RWPE1 (cell line): ENCODE data around the gene VPS13D.
A peak's percentile ranks its signal among the peaks of the same experiment; 100 is the strongest.

Experiments used
- CTCF ChIA-PET: fragments of 350-600 bp; sonication (Branson Sonifier 250); formaldehyde crosslinking; extraction: SDS; loops from one replicate; lab custom pipeline; 2021; lab: Yijun Ruan, JAX
- POLR2A ChIA-PET: fragments of 400-600 bp; formaldehyde crosslinking; extraction: SDS; loops from one replicate; lab custom pipeline; 2020; ENCODE audit warnings: antibody characterized with exemption; ENCODE audit not compliant: low non-redundant PET; lab: Yijun Ruan, JAX
- DNase-seq: peaks from one replicate; pipeline ENCODE4 v3.0.0; 2012; ENCODE audit warnings: low spot score
- H3K27ac ChIP-seq: fragments of 450-650 bp; 2 replicates; pipeline ENCODE4 v1.5.1; 2017
- TF ChIP-seq, protein P1 (sequence below): fragments of 450-650 bp; conservative IDR thresholded peaks from 2 replicates; pipeline ENCODE4 v1.5.1; 2017; ENCODE audit warnings: low read depth, mild to moderate bottlenecking

Gene VPS13D

DNA sequence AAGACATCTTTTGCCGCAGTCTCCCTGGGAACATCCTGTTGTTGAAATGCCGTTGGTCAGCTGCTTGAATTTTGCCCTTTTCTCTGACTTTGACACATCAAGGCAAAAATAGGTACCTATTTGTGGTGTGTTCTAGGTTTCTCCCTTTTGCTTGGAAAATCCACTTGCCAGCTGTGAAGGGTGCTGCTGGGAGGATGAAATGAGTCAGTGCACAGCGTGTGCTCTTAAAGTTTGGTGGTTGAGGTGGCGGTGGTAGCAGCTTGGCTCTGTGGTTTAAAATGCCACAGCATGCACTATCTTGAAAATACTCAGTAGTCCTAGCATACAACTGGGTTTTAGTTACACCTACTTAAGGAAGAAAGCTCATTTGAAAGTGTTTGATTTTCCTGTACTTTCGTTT, 204.3 kb downstream of the VPS13D start:
- TF ChIP-seq, protein P1, sequence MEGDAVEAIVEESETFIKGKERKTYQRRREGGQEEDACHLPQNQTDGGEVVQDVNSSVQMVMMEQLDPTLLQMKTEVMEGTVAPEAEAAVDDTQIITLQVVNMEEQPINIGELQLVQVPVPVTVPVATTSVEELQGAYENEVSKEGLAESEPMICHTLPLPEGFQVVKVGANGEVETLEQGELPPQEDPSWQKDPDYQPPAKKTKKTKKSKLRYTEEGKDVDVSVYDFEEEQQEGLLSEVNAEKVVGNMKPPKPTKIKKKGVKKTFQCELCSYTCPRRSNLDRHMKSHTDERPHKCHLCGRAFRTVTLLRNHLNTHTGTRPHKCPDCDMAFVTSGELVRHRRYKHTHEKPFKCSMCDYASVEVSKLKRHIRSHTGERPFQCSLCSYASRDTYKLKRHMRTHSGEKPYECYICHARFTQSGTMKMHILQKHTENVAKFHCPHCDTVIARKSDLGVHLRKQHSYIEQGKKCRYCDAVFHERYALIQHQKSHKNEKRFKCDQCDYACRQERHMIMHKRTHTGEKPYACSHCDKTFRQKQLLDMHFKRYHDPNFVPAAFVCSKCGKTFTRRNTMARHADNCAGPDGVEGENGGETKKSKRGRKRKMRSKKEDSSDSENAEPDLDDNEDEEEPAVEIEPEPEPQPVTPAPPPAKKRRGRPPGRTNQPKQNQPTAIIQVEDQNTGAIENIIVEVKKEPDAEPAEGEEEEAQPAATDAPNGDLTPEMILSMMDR, result no peak
- ChIA-PET POLR2A (no interaction called here), CTCF (no interaction called here)
- peak; percentile 25 for DNase-seq
- H3K27ac ChIP-seq, result peak overlapping the region; percentile 36; the same call in 1 of the 2 replicates

DNA sequence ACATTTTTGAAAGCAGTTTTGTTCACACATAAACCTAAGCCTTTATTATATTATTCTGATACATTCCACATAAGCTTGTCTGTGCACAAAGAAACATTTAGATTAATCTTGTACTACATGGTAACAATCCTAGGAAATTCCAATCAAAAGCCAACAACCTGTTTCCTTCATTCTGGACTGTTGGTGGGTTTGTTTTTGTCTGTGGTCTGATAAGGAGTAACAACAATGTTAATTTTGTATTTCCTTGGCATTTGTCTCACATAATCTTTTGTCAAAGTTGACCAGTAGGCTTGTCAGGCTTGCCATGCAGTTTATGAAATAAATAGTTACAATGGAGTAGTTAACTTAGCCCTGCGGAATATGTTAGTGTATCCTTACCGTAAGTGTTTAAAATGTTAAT, 204.9 kb downstream of the VPS13D start:
- H3K27ac ChIP-seq, result no peak overlapping the region
- POLR2A ChIA-PET, result no interaction called here
- CTCF ChIA-PET, result interaction anchor here (0.6 to 0.7 kb wide), 2 partner anchors 40 to 1221 kb away, joined by 3 read pairs; no protein-coding TSS in a partner anchor

DNA sequence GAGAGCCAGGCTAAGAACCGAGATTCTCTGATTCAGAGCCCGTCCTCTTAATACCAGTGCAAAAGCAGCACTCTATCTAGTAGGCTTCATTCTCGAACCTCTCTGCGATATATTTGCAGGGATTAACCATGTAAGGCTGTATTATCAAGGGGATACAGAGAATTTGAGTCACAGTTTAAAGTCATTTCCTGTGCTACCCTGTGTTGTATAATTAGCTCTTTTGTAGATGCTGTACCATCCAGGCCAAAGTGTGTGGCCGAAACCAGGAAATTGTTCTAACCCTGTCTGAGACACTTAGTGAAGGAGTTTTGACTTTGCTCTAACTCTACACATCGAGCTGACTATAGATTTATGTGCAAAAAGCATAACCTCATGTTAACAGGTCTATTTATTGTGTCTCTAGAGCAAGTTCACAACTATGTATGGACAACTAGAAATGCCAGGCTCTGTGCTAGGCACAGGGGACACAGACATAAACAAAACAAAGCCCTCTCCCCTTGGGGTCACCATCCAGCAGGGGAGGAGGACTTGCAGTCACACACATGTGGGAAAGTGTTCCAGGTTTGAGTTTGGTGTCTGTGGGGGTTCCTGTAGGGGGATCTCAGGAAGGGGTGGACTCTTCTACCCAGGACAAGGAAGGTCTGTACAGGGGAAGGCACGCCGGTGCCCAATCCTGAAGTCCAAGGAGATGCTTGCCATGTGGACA, 206.0 kb downstream of the VPS13D start:
- TF ChIP-seq, protein P1, result no peak
- H3K27ac ChIP-seq, result peak overlapping the region; percentile 78; the same call in 1 of the 2 replicates
- ChIA-PET POLR2A (no interaction called here), CTCF (interaction anchor here (0.6 kb wide), 2 partner anchors 164 to 787 kb away, joined by 3 read pairs; no protein-coding TSS in a partner anchor)
- no peak for DNase-seq

More for the DNA sequence above, 204.9 kb downstream of the VPS13D start:
- TF ChIP-seq, protein P1, result no peak
- DNase-seq, result no peak

DNA sequence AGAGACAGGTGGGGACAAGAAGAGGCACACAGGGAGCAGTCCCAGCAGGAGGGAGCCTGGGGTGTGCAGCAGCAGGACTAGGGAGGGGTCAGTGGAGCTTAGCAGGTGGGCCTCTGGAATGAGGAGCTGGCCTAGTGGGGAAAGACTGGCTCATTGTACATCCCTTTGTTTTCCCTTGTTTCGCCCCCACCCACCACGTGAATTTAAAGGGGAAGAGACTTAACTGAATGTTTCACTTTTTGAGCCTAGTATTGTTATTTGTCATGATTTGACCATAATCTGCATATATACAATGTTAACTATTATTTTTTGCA, 206.5 kb downstream of the VPS13D start:
- H3K27ac ChIP-seq, result peak overlapping the region; percentile 78
- TF ChIP-seq, protein P1, result no peak
- no peak for DNase-seq
- CTCF ChIA-PET, result no interaction called here
- POLR2A ChIA-PET, result no interaction called here

DNA sequence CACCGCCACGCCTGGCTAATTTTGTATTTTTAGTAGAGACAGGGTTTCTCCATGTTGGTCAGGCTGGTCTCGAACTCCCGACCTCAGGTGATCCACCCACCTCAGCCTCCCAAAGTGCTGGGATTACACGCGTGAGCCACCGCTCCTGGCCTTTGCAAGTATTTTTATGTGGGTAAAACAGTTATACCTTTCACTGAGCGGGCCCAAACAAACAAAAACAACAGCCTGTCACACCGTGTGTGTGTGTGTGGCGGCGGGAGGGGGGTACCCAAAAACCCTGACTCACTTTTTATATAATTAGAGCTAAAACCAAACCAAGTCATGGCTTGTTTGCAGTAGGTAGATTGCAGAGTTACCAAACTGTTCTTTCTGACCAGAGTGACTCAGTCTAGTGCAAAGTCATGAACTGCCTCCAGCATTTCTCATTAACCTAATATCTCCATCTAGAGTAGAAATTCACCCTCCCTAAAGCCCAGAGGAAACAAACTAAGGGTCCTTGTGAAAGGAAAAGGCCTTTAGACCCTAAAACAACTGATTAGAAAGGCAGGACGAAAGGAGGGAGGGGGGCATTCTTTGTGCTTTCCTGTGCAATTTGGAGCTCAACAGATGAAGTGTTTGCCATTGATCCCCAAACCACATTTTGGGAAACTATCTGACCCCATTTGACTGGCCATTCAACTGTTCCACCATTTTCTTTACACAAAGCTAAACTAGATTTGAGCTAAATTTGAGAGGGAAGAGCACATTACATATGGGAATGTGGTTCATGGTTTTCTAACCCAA, 207.2 kb downstream of the VPS13D start:
- DNase-seq, result peak; percentile 86
- TF ChIP-seq, protein P1, result no peak
- H3K27ac ChIP-seq, result peak overlapping the region; percentile 78
- ChIA-PET POLR2A (interaction anchor here (0.7 kb wide), 1 partner anchor 1788 kb away, joined by 3 read pairs; no protein-coding TSS in a partner anchor), CTCF (no interaction called here)

DNA sequence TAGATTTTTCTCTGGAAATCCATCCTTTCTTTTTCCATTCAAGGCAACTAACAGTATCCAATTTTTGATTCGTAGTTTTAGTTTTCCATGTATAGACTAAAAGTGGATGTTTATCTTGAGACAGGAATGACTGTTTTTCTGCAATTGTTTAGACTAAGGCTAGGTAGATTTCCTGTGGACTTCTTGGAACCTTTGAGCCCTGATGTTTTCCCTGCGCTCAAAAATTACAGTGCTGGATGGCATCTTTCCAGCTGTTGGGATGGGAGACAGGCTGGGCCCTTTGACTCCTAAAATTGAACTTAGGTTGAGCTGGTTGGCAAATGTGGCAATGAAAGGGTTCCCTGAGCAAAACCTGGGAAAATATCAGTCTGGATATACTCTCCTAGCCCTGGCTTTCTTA, 207.8 kb downstream of the VPS13D start:
- POLR2A ChIA-PET, result no interaction called here
- TF ChIP-seq, protein P1, result no peak
- H3K27ac ChIP-seq, result no peak overlapping the region
- DNase-seq, result no peak
- CTCF ChIA-PET, result no interaction called here
